ENCODE results near the gene RCC2. TPM values are rescaled to one million over a fixed set of nuclear protein-coding genes. Genes with fewer than 3 reads are reported as not detected.

Gene RCC2
- total RNA-seq, 1 donor from 2014 or later = 159 TPM

DNA sequence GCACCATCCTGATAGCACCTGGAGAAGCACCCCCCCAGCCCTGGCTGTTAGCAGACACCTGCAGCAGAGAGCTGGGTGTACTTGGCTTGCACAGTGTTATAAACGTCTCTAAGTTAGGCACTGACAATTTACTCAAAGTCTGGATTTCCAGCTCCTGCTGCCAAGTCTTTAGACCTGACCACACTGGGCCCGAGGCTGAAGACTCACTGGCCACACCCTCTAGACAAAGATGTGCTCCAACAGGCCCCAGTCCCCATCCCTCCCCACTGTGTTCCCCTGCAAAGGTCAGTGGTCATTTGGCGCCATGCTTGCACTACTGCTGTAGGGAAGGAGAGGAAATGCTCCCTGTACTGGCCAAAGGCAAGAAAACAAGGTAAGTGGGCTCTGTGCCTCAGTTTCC is 36.4 kb downstream of the RCC2 start:
- no peak for DNase-seq (ENCODE audit: low spot score in 2 of 2, unreplicated experiment in 2 of 2)
- Mint-ChIP-seq H3K27ac (no peak overlapping the region), H3K36me3 (peaks cover 6% of the 10 kb centered on the region), H3K27me3 (ENCODE audit: low read depth) (no peaks in the 10 kb centered on the region), H3K9me3 (no peaks in the 10 kb centered on the region), H3K4me3 (no peak overlapping the region), H3K4me1 (no peaks in the 10 kb centered on the region)
- TF ChIP-seq, protein P1, sequence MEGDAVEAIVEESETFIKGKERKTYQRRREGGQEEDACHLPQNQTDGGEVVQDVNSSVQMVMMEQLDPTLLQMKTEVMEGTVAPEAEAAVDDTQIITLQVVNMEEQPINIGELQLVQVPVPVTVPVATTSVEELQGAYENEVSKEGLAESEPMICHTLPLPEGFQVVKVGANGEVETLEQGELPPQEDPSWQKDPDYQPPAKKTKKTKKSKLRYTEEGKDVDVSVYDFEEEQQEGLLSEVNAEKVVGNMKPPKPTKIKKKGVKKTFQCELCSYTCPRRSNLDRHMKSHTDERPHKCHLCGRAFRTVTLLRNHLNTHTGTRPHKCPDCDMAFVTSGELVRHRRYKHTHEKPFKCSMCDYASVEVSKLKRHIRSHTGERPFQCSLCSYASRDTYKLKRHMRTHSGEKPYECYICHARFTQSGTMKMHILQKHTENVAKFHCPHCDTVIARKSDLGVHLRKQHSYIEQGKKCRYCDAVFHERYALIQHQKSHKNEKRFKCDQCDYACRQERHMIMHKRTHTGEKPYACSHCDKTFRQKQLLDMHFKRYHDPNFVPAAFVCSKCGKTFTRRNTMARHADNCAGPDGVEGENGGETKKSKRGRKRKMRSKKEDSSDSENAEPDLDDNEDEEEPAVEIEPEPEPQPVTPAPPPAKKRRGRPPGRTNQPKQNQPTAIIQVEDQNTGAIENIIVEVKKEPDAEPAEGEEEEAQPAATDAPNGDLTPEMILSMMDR (IDR thresholded peaks at IDR 0.05; ENCODE audit: unreplicated experiment) = no peak

DNA sequence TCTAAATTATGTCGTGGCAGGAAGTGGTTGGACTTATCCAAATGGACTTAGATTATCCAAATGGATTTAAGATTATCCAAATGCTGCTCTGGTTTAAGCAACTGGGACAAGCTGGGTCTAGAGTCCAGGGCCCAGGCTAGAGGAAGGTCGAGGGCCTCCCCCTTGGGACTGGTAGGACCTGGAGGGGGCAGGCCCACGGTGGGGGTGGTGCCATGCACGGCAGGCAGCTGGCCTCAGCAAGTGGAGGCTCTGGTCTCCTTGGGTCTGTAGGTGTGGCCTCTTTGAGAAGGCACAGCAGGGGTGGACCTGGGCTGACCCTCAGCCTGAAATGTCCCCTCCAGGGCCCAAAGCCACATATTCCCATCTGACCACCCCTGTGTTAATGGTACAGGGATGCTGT is 37.6 kb downstream of the RCC2 start:
- no peaks in the 10 kb centered on the region for H3K9me3 Mint-ChIP-seq
- H3K4me3 Mint-ChIP-seq = no peak overlapping the region
- no peak for DNase-seq (ENCODE audit: low spot score in 2 of 2, unreplicated experiment in 2 of 2)
- TF ChIP-seq, protein P1 (IDR thresholded peaks at IDR 0.05; ENCODE audit: unreplicated experiment) = no peak
- H3K36me3 Mint-ChIP-seq = no peaks in the 10 kb centered on the region
- H3K4me1 Mint-ChIP-seq = no peaks in the 10 kb centered on the region
- no peak overlapping the region for H3K27ac Mint-ChIP-seq
- H3K27me3 Mint-ChIP-seq (ENCODE audit: low read depth) = no peaks in the 10 kb centered on the region

DNA sequence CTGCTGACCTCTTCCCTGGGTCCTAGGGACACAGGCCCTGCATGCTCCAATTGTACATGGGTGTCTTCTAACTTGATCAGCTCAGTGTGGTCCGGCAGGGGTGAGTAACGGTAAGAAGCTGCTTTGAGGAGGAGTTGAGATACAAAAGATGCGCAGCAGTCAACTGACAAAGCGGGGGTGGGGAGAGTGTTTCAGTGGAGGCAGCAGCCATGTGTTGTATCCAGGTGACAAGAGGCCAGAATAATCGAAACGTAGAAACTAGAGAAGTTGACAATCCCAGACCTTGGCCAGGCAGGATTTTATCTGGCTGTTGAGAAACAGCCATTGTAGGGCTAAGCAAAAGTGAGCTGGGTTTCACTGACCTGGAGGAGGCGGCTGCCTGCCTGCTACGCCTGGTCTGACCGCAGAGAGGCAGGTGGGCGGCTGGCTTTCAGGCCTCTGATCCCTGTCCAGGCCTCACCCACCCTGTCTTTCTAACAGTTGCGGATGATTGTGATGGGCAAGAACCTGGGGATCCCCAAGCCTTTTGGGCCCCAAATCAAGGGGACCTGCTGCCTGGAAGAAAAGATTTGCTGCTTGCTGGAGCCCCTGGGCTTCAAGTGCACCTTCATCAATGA is 38.6 kb downstream of the RCC2 start:
- Mint-ChIP-seq H3K4me3 (no peak overlapping the region), H3K4me1 (no peaks in the 10 kb centered on the region), H3K27ac (no peak overlapping the region), H3K36me3 (no peaks in the 10 kb centered on the region), H3K9me3 (no peaks in the 10 kb centered on the region), H3K27me3 (ENCODE audit: low read depth) (no peaks in the 10 kb centered on the region)
- DNase-seq (ENCODE audit: low spot score in 2 of 2, unreplicated experiment in 2 of 2) = no peak
- TF ChIP-seq, protein P1 (IDR thresholded peaks at IDR 0.05; ENCODE audit: unreplicated experiment) = no peak

DNA sequence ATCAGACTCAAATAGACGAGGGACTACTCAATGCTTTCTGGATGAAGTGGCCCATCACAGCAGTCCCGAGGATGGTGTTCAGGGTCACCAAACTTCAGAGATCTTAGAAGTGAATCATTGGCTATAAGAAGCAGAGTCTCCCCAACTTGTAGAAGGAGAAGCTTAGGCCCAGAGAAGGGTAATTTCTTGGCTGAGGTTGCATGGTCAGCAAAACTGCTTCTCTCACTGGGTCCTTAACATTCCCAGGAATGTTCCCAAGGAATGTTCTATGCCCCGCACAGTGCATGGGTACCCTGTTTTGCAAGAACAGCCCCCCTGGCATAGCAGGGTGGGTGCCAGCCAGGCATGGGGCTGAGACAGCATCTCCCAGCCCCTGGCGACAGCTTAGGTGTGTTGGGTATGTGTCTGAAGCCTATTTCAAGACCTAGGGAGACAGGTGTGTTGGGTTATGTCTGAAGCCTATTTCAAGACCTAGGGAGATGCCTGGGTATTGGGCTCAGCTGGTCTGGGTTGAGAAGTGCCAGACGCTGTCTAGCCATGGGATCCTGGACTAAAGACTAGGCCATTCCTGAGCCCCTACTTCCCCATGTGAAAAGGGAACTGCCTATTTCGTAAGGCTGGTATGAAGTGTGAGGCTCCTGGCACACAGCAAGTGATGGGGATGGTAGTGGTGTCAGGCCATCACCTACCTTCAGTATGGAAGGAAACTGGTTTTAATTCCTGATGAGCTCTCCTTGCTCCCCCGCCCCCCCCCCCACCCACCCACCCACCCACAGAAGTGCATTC is 41.4 kb downstream of the RCC2 start:
- Mint-ChIP-seq H3K27ac (no peak overlapping the region), H3K36me3 (no peaks in the 10 kb centered on the region), H3K4me1 (no peaks in the 10 kb centered on the region), H3K4me3 (no peak overlapping the region), H3K27me3 (ENCODE audit: low read depth) (peaks cover 1% of the 10 kb centered on the region), H3K9me3 (no peaks in the 10 kb centered on the region)
- DNase-seq (ENCODE audit: low spot score in 2 of 2, unreplicated experiment in 2 of 2) = no peak
- TF ChIP-seq, protein P1 (IDR thresholded peaks at IDR 0.05; ENCODE audit: unreplicated experiment) = no peak

DNA sequence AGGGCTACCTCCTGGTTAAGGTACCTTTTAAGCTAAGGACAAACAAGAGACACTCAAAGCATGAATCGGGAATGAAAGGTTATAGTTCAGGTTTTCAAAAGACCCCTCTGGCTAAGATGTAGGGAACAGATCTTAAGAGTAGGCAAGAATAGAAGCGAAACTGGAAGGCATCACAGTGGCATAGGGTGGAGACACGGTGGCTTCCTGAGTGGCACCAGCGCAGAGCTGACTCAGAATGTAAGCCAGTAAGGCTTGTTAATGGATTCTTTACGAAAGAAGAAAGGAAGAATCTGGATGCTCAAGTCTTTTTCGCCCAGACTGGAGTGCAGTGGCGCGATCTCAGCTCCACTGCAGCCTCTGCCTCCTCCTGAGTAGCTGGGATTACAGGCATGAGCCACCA is 46.2 kb downstream of the RCC2 start:
- H3K27ac Mint-ChIP-seq = no peak overlapping the region
- no peak for DNase-seq (ENCODE audit: low spot score in 2 of 2, unreplicated experiment in 2 of 2)
- H3K9me3 Mint-ChIP-seq = no peaks in the 10 kb centered on the region
- no peaks in the 10 kb centered on the region for H3K4me1 Mint-ChIP-seq
- H3K27me3 Mint-ChIP-seq (ENCODE audit: low read depth) = peaks cover 6% of the 10 kb centered on the region
- H3K36me3 Mint-ChIP-seq = no peaks in the 10 kb centered on the region
- TF ChIP-seq, protein P1 (IDR thresholded peaks at IDR 0.05; ENCODE audit: unreplicated experiment) = no peak
- no peak overlapping the region for H3K4me3 Mint-ChIP-seq
